T-helper 2 cell (primary cell): ENCODE data around the gene AK8.

Source experiments
- DNase-seq, 5 experiments: peaks; one replicate each; pipeline versions ENCODE4 v3.0.0 to v3.0.0-alpha.2; 2012 to 2022

AK8 gene

DNA sequence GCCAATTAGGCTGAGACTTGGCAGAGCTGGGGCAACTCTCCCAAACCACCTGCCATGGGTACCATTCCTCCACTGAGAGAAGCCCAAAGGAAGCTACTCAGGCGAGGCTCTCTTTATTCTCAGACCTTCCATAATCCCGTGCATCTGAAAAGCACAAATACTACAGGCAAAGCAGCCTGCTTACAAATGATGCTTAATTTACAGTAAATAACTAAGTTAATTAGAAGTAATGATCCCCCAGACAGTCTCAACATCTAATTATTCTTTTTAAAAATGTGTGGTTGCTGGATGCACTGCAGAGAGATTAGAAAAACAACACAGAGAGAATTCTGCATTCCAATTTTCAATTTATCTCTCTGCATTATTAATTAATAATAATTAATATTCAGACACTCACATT is 53.1 kb downstream of the AK8 start:
- DNase-seq = no peak

DNA sequence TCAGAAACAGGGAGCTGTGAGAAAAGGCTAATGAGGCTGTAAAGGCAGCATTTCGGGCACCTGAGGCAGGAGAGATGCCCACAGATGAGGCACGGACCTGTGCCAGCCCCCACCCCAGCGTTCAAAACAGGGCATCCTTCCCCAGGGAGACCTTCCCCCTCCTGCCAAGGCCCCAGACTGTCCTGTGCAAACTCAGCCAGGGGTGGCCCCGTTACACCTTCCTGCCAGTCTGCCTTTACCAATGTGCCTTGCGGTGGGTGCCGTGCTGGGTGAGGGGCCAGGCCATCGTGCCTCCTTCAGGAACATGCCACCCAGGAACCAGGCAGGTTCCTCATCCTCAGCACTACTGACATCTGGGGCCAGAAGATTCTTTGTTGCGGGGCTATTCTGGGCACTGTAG is 53.9 kb downstream of the AK8 start:
- no peak for DNase-seq

DNA sequence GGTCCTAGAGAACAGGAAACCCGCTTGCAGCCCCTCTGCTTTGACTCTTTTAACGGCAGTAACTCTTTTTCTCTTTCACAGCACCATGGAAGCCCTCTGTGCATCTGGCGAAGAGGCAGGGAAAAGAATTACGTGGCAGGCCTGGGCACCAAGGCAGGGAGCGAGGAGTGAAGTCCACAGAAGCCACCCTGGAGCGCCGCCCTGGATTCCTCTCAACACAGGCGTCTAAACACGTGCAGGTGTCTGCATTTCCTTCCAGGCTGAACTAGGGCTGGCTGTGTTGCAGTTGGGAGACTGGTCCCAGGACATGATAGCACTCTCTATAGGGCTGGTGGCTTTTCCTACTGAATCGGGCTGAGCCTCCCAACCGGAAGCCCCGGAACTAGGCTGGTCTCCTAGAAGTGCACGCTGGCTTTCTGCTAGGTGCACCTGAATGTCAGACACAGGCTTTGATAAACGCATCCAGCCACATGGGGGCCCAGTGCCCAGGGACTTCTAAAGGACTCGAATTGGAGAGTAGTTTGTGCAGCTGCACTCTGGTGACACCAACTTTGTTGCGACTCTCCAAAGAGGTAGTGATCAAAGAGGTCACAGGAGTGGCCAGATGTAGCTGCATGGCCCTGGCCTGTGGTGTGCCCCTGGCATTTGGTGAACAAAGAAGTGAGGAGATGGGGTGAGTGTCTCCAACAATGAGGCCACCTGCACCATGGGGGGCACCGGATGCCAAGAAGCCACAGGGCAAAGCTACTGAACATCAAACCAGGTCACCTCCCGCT is 54.5 kb downstream of the AK8 start:
- no peak for DNase-seq

GRCh38 chr9:132820169-132820944 is 57.7 kb downstream of the AK8 start:
- no peak for DNase-seq

GRCh38 chr9:132818588-132818987 is 59.5 kb downstream of the AK8 start:
- no peak for DNase-seq

- no peak for DNase-seq
Measured at GRCh38 chr9:132814937-132815336, 63.1 kb downstream of the AK8 start.

DNA sequence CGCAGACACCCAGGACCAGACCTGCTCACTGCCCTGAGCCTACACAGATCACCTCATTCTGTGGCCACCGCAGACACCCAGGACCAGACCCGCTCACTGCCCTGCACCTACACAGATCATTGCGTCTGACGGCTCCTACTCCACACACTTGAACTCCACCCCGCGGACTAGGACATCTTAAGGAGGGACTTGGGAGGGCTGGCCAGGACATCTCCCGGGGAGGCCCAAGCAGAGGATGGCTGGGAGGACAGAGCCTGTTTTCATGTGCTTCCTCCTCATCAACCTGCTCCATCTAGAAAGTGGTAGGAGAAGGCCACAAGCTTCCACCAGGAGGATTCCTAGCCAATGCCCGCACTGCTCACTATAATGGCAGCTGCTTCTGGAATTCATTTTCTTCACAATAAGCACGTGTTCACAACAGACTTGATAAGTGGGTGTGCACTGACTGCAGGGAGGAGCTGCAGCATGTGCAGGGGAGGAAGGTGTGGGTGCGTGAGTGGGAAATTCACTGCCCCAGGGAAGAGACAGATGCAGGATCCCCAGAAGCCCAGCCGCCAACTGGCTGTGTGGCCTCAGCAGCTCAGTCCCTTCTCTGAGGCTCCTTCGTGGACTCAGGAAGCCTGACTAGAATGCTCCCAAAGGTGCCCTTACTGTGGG is 64.8 kb downstream of the AK8 start:
- no peak for DNase-seq

GRCh38 chr9:132811985-132812384 is 66.1 kb downstream of the AK8 start:
- no peak for DNase-seq

DNA sequence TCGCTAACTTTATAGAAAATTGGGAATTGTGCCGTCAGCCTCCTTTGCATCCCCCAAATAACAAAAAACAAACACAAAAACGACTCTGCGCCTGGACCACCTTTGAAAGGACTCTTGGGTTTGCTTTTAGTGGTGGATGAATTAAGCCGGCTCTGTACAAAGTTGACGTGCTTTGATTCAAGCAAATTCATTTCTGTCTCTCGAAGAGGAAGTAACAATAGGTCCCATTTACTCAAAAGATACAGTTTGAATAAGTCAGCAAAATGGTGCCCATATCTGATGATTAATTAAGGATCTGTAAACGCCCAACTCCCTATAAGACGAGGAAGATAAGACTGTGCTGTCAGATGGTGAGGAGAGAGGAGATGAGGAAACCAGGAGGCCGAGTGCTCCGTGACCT is 67.8 kb downstream of the AK8 start:
- DNase-seq = no peak

DNA sequence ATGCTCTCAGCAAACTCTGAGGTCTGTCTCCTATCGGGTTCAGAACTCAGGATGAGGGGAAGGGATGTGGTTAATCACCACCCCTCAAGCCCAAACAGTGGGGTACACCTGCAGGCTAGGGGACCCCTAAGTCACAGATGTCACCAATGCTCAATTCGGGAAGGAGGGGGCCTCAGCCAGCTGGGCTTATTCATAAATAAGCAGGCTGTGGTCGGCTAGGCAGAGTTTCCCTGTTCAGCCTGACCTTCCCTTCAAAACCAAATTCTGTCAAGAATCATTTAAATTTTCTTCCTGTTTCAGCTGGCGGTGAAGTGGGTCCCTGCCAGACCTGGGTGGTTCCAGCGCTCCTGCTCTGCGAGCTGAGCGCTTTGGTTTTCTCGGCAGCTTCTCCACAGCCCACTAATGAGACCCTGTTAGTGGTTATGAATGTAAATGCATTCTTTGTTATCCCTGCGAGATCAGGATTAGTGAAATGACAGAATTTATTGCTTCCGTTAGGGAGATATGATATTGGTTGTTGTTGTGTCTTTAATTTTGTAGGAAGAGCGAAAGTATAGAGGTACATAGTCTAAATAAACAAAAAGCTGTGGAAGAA is 68.3 kb downstream of the AK8 start:
- DNase-seq = no peak

DNA sequence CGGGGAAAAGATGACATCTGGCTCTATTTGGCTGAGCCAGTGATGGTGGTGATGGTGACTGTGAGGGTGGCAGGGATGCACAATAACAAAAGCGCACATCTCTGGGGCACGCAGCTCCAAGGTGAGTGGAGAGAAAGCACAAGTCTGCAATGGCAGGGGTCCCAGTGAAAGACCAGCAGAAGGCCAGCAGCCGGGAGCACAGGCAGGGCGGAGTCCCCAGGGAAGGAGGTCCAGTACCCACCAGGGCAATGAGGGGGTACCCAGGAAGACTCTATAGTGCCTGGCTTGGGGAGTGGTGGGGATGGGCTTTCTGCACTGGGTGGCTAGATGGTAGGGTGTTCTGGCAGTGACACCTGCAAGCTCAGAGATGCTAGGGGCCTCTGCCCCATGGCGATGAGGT is 69.4 kb downstream of the AK8 start:
- no peak for DNase-seq

GRCh38 chr9:132806723-132807421 is 71.2 kb downstream of the AK8 start:
- DNase-seq = no peak

GRCh38 chr9:132806306-132806705 is 71.8 kb downstream of the AK8 start:
- no peak for DNase-seq

GRCh38 chr9:132804576-132805295 is 73.3 kb downstream of the AK8 start:
- DNase-seq = peak in 1 of 5 experiments; percentile 11

GRCh38 chr9:132802121-132802795 is 75.8 kb downstream of the AK8 start:
- no peak for DNase-seq

GRCh38 chr9:132801659-132802058 is 76.4 kb downstream of the AK8 start:
- DNase-seq = no peak

DNA sequence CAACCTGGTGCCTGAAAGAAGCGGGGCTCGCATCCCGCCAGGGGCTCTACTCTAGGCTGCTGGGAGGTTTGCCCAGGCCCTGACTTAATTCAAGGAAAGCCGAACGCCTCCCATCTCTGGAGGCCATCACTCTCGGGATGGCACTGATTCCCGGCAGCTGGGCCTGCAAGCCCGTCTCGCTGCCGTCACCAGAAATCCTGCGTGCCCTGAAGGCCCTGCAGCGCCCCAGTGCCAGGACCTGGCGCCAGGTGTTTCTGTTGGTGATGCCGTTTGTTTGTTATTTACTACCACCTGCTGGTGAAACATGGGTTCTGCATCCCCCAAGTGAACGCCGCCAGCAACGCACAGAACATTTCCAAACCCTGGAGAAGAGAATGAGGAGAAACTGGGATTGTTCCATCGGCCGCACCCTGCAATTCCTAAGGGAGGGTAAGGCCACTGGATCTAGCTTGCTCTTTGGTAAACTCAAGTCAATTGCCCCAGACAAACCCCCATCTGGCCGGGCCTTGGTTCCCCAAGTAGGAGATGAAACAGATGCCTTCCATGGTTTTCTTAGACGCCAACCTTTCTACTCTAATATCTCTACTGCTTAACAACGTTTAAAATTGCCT is 77.9 kb downstream of the AK8 start:
- peak; percentile 34 to 70 (median 44) for DNase-seq

DNA sequence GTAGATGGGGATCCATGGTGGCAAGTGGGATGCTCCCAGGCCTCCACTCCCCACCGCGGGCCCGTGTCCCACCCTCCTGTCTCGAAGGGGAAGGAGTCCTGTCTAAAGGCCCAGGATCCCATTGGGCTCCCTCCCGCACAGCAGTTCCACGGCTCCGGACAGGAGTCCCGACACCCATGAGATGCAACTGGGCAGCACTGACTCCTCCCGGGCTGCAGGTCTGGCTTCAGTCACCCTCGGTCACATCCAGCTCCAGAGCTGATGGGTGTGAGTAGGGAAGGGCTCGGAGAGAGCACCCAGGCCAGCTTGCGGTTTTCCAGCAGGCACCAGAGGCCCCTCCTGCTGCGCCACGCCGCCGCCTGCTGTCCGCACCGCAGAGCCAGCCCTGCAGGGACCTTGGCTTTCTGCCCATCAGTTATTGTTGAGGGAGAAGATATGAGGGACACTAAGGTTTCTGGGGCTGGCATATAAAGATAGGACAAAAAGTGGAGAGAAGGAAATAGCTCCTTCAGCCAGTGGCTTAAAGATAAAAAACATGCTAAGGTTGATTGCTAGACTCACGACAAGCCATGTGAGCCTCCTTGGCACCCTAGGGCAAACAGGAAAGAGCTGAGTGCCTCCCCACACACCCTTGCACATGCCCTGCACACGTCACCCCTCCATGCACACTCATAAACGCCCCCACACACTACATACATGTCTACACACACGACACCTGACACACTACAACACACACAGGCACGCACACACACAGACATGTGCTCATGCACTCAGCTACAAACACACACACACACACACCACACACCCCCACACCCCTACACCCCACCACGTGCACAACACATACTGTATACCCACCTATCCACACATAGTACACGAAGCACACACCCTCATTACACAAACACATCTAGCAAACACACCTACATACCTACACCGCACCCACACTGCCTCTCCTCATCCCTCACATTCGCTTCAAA is 79.0 kb downstream of the AK8 start:
- DNase-seq = no peak

DNA sequence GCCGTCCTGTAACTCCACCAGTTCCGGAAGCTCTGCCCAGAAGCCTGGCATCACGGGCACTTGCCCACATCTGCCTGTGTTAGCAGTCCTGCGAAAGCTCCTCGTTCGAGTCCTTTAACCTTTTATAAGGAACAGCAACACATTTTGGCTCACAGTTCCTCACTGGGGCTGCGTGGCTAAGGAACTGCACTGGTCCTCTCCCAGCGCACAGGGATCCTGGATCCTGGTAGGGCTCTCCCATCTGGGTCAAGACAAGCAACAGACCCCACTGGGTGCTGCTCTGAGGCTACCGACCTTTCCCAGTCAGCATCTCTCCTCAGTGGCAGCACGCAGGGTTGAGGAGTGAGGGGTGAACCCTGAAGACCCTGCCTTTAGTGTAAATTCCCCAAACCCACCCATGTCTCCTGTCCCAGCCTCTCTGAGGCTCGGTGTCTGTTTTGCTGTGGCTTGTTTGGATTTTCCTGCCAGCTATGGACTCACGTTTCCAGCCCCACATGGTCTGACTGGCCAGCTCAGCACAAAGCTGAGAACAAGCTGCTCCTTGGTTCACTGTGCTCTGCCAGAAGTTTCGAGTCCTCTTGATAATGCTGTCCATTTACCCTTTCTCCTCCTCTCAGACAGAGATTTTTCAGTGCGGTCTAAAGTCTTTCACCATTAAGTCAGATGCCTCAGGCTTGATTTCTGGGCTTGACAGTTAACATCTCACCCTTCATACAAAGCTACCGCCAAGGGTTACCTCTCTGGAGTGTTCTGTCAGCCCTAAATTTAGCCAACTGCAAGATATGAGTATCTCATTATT is 80.0 kb downstream of the AK8 start:
- DNase-seq = no peak
